Eye (tissue), 1 donor: ENCODE results near the gene FAM13C.

Experiments used
- DNase-seq: peaks from one replicate; pipeline ENCODE4 v3.0.0-alpha.2; 2015

FAM13C gene

GRCh38 chr10:59312247-59312646 is 50.1 kb downstream of the FAM13C start:
- no peak for DNase-seq

- no peak for DNase-seq
Observed at GRCh38 chr10:59311025-59311424, 51.3 kb downstream of the FAM13C start.

GRCh38 chr10:59310324-59310914 is 51.9 kb downstream of the FAM13C start:
- no peak for DNase-seq

- DNase-seq = no peak
Observed at GRCh38 chr10:59304521-59305097, 57.7 kb downstream of the FAM13C start.

- DNase-seq = no peak
Observed at GRCh38 chr10:59303018-59303417, 59.3 kb downstream of the FAM13C start.

- no peak for DNase-seq
Observed at GRCh38 chr10:59302381-59302780, 60.0 kb downstream of the FAM13C start.

GRCh38 chr10:59301067-59301754 is 61.1 kb downstream of the FAM13C start:
- DNase-seq = no peak

GRCh38 chr10:59300386-59300785 is 62.0 kb downstream of the FAM13C start:
- DNase-seq = no peak

GRCh38 chr10:59299933-59300332 is 62.4 kb downstream of the FAM13C start:
- DNase-seq = no peak

GRCh38 chr10:59290448-59290847 is 71.9 kb downstream of the FAM13C start:
- no peak for DNase-seq

GRCh38 chr10:59289853-59290252 is 72.5 kb downstream of the FAM13C start:
- no peak for DNase-seq

GRCh38 chr10:59287587-59288255 is 74.6 kb downstream of the FAM13C start:
- DNase-seq = no peak

GRCh38 chr10:59285848-59286247 is 76.5 kb downstream of the FAM13C start:
- no peak for DNase-seq

GRCh38 chr10:59285073-59285472 is 77.3 kb downstream of the FAM13C start:
- no peak for DNase-seq

GRCh38 chr10:59284118-59284975 is 78.0 kb downstream of the FAM13C start:
- DNase-seq = no peak

GRCh38 chr10:59283456-59284091 is 78.8 kb downstream of the FAM13C start:
- DNase-seq = peak; percentile 79

GRCh38 chr10:59281861-59282260 is 80.5 kb downstream of the FAM13C start:
- no peak for DNase-seq

GRCh38 chr10:59279991-59280505 is 82.3 kb downstream of the FAM13C start:
- no peak for DNase-seq

- no peak for DNase-seq
Observed at GRCh38 chr10:59279476-59279875, 82.9 kb downstream of the FAM13C start.

GRCh38 chr10:59276919-59277318 is 85.4 kb downstream of the FAM13C start:
- DNase-seq = no peak

GRCh38 chr10:59276133-59276532 is 86.2 kb downstream of the FAM13C start:
- DNase-seq = no peak

- DNase-seq = no peak
Observed at GRCh38 chr10:59273445-59273844, 88.9 kb downstream of the FAM13C start.
